ENCODE data around the gene SPTBN4.
"Not testable (repeated sequence)": the region's sequence is repeated elsewhere in the genome, so short reads cannot be mapped to it uniquely, and the experiment has no call there.

SPTBN4 gene

GRCh38 chr19:40510526-40511115 is 43.8 kb downstream of the SPTBN4 start:
- DNase-seq, result no peak

GRCh38 chr19:40511487-40511886 is 44.7 kb downstream of the SPTBN4 start:
- no peak for DNase-seq

GRCh38 chr19:40512110-40512472 is 45.3 kb downstream of the SPTBN4 start:
- DNase-seq, result no peak

GRCh38 chr19:40512473-40513344 is 45.9 kb downstream of the SPTBN4 start:
- no peak for DNase-seq

- DNase-seq, result no peak
These were observed 46.5 kb downstream of the SPTBN4 start for GRCh38 chr19:40513345-40513678.

- no peak for DNase-seq
These were observed 47.0 kb downstream of the SPTBN4 start for GRCh38 chr19:40513741-40514315.

GRCh38 chr19:40517248-40517647 is 50.4 kb downstream of the SPTBN4 start:
- DNase-seq, result no peak

GRCh38 chr19:40519352-40520322 is 52.8 kb downstream of the SPTBN4 start:
- DNase-seq, result no peak

- DNase-seq, result no peak
These were observed 54.5 kb downstream of the SPTBN4 start for GRCh38 chr19:40521276-40521675.

GRCh38 chr19:40521900-40522299 is 55.1 kb downstream of the SPTBN4 start:
- DNase-seq, result not testable (repeated sequence)

- DNase-seq, result no peak
These were observed 56.7 kb downstream of the SPTBN4 start for GRCh38 chr19:40523322-40524047.

GRCh38 chr19:40524133-40524549 is 57.3 kb downstream of the SPTBN4 start:
- no peak for DNase-seq

- DNase-seq, result no peak
These were observed 57.9 kb downstream of the SPTBN4 start for GRCh38 chr19:40524655-40525054.

- no peak for DNase-seq
These were observed 58.6 kb downstream of the SPTBN4 start for GRCh38 chr19:40525234-40526051.

GRCh38 chr19:40528078-40528477 is 61.3 kb downstream of the SPTBN4 start:
- DNase-seq, result no peak

GRCh38 chr19:40528533-40529092 is 61.8 kb downstream of the SPTBN4 start:
- no peak for DNase-seq

- peak; percentile 86 for DNase-seq
These were observed 62.5 kb downstream of the SPTBN4 start for GRCh38 chr19:40529093-40529954.

GRCh38 chr19:40530091-40530901 is 63.5 kb downstream of the SPTBN4 start:
- peak; percentile 19 for DNase-seq

- DNase-seq, result no peak
These were observed 66.7 kb downstream of the SPTBN4 start for GRCh38 chr19:40533508-40533907.
